Measurements from ENCODE around the gene ZBTB5. TPM values are rescaled to one million over a fixed set of nuclear protein-coding genes. Genes with fewer than 3 reads are reported as not detected.
"Not testable (repeated sequence)": the region's sequence is repeated elsewhere in the genome, so short reads cannot be mapped to it uniquely, and the experiment has no call there.

The ZBTB5 gene
- total RNA-seq, 1 experiment from 2014 or later = 31.3 TPM

- not testable (repeated sequence) for H3K9me3 ChIP-seq (ENCODE audit: low read length); H3K4me3 ChIP-seq (ENCODE audit: low read length); DNase-seq; H3K36me3 ChIP-seq (ENCODE audit: insufficient read depth, low read length); H3K27ac ChIP-seq (ENCODE audit: low read length); H3K9me2 ChIP-seq (replicated peaks; ENCODE audit: insufficient read depth, low read length); H2AFZ ChIP-seq (ENCODE audit: low read length); H4K20me1 ChIP-seq (ENCODE audit: insufficient read depth, low read depth, low read length); H3K9ac ChIP-seq (ENCODE audit: low read length); H3K4me2 ChIP-seq (ENCODE audit: low read depth, low read length, poor library complexity, severe bottlenecking); H3K27me3 ChIP-seq (ENCODE audit: low read length)
- Histone ChIP-seq H3K79me2 (ENCODE audit: low read length) (peaks cover 22% of the 10 kb centered on the region), H3K4me1 (ENCODE audit: low read length) (peaks cover 46% of the 10 kb centered on the region)
Measured at GRCh38 chr9:37467530-37467929, 2.3 kb upstream of the ZBTB5 start.

GRCh38 chr9:37466037-37466709 is 923 bp upstream of the ZBTB5 start:
- peak overlapping the region; percentile 69; the same call in 1 of the 2 replicates for H2AFZ ChIP-seq (ENCODE audit: low read length)
- H3K4me2 ChIP-seq (ENCODE audit: low read depth, low read length, poor library complexity, severe bottlenecking) = peak overlapping the region; percentile 91
- peaks cover 43% of the 10 kb centered on the region for H3K4me1 ChIP-seq (ENCODE audit: low read length)
- peak overlapping the region; percentile 77 for H3K4me3 ChIP-seq (ENCODE audit: low read length)
- no peaks in the 10 kb centered on the region for H3K9me2 ChIP-seq (replicated peaks; ENCODE audit: insufficient read depth, low read length)
- peak overlapping the region; percentile 84 for H3K9ac ChIP-seq (ENCODE audit: low read length)
- peaks cover 5% of the 10 kb centered on the region; the same call in 1 of the 2 replicates for H3K36me3 ChIP-seq (ENCODE audit: insufficient read depth, low read length)
- H3K9me3 ChIP-seq (ENCODE audit: low read length) = no peaks in the 10 kb centered on the region
- H3K79me2 ChIP-seq (ENCODE audit: low read length) = peaks cover 35% of the 10 kb centered on the region
- peak overlapping the region; percentile 80 for H3K27ac ChIP-seq (ENCODE audit: low read length)
- H4K20me1 ChIP-seq (ENCODE audit: insufficient read depth, low read depth, low read length) = no peaks in the 10 kb centered on the region
- no peak for DNase-seq
- no peaks in the 10 kb centered on the region for H3K27me3 ChIP-seq (ENCODE audit: low read length)

DNA sequence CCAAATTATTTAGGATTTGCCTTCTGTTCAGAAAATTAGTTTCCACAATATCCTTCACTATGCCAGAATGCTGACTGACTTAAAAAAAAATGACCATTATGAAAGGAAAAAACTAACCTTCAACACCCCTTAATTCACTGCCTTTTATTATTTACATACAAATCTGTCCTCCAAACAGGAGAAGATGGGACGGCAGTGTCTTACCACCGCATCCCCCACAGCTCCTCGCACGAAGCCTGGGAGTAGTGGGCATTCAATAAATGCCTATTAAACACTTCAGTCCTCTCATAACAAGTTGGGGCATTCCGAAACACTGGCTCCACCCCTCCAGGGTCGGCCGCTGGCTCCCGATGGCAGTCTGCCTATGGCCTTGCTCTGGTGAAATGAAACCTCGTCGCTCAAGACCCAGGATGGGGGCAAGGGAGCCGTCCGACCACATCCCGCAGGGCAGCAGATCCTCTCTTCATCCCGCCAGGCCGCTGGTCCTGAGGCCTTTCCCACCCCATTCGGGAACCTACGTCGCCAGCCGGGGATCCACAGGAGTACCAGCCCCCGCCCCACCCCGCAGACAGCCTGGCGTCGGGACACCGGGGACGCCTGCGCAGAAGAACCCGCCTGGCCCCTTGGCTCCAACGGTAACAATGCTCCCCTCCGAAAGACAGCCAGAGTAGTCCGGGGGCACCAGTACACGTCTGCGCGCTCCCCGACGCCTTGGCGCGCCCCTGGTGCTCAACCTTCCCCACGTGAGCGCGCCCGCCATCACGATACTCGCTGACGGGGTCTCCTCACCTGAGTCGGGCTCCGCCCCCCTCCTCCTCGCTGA is 613 bp downstream of the ZBTB5 start:
- peak overlapping the region; percentile 84 for H3K9ac ChIP-seq (ENCODE audit: low read length)
- DNase-seq = peak; percentile 85
- peak overlapping the region; percentile 75; the same call in 1 of the 2 replicates for H2AFZ ChIP-seq (ENCODE audit: low read length)
- H4K20me1 ChIP-seq (ENCODE audit: insufficient read depth, low read depth, low read length) = no peaks in the 10 kb centered on the region
- peaks cover 50% of the 10 kb centered on the region for H3K79me2 ChIP-seq (ENCODE audit: low read length)
- no peaks in the 10 kb centered on the region for H3K9me2 ChIP-seq (replicated peaks; ENCODE audit: insufficient read depth, low read length)
- peak overlapping the region; percentile 87 for H3K4me2 ChIP-seq (ENCODE audit: low read depth, low read length, poor library complexity, severe bottlenecking)
- peaks cover 5% of the 10 kb centered on the region; the same call in 1 of the 2 replicates for H3K36me3 ChIP-seq (ENCODE audit: insufficient read depth, low read length)
- H3K4me3 ChIP-seq (ENCODE audit: low read length) = peak overlapping the region; percentile 89
- H3K4me1 ChIP-seq (ENCODE audit: low read length) = peaks cover 40% of the 10 kb centered on the region
- H3K27ac ChIP-seq (ENCODE audit: low read length) = peak overlapping the region; percentile 84
- no peaks in the 10 kb centered on the region for H3K9me3 ChIP-seq (ENCODE audit: low read length)
- H3K27me3 ChIP-seq (ENCODE audit: low read length) = no peaks in the 10 kb centered on the region

- Histone ChIP-seq H3K27ac (ENCODE audit: low read length) (peak overlapping the region; percentile 84), H3K9ac (ENCODE audit: low read length) (peak overlapping the region; percentile 84), H3K9me2 (replicated peaks; ENCODE audit: insufficient read depth, low read length) (no peaks in the 10 kb centered on the region), H3K4me3 (ENCODE audit: low read length) (peak overlapping the region; percentile 89), H3K79me2 (ENCODE audit: low read length) (peaks cover 55% of the 10 kb centered on the region), H3K4me1 (ENCODE audit: low read length) (peaks cover 41% of the 10 kb centered on the region), H3K4me2 (ENCODE audit: low read depth, low read length, poor library complexity, severe bottlenecking) (peak overlapping the region; percentile 87), H2AFZ (ENCODE audit: low read length) (no peak overlapping the region), H3K36me3 (ENCODE audit: insufficient read depth, low read length) (peaks cover 5% of the 10 kb centered on the region; the same call in 1 of the 2 replicates), H3K9me3 (ENCODE audit: low read length) (no peaks in the 10 kb centered on the region), H3K27me3 (ENCODE audit: low read length) (no peaks in the 10 kb centered on the region), H4K20me1 (ENCODE audit: insufficient read depth, low read depth, low read length) (no peaks in the 10 kb centered on the region)
- DNase-seq = no peak
Measured at GRCh38 chr9:37464006-37464405, 1.2 kb downstream of the ZBTB5 start.

- Histone ChIP-seq H3K27ac (ENCODE audit: low read length) (peak overlapping the region; percentile 46), H4K20me1 (ENCODE audit: insufficient read depth, low read depth, low read length) (0 out of 2 replicates have a peak, but pooled peaks cover 5% of the 10 kb centered on the region), H3K27me3 (ENCODE audit: low read length) (no peaks in the 10 kb centered on the region), H2AFZ (ENCODE audit: low read length) (no peak overlapping the region), H3K4me3 (ENCODE audit: low read length) (no peak overlapping the region), H3K4me1 (ENCODE audit: low read length) (peaks cover 76% of the 10 kb centered on the region), H3K9me2 (replicated peaks; ENCODE audit: insufficient read depth, low read length) (no peaks in the 10 kb centered on the region), H3K9ac (ENCODE audit: low read length) (no peak overlapping the region), H3K9me3 (ENCODE audit: low read length) (no peaks in the 10 kb centered on the region), H3K4me2 (ENCODE audit: low read depth, low read length, poor library complexity, severe bottlenecking) (no peak overlapping the region), H3K36me3 (ENCODE audit: insufficient read depth, low read length) (peaks cover 8% of the 10 kb centered on the region; the same call in 1 of the 2 replicates), H3K79me2 (ENCODE audit: low read length) (peaks cover 98% of the 10 kb centered on the region)
- no peak for DNase-seq
Measured at GRCh38 chr9:37456817-37457216, 8.4 kb downstream of the ZBTB5 start.

DNA sequence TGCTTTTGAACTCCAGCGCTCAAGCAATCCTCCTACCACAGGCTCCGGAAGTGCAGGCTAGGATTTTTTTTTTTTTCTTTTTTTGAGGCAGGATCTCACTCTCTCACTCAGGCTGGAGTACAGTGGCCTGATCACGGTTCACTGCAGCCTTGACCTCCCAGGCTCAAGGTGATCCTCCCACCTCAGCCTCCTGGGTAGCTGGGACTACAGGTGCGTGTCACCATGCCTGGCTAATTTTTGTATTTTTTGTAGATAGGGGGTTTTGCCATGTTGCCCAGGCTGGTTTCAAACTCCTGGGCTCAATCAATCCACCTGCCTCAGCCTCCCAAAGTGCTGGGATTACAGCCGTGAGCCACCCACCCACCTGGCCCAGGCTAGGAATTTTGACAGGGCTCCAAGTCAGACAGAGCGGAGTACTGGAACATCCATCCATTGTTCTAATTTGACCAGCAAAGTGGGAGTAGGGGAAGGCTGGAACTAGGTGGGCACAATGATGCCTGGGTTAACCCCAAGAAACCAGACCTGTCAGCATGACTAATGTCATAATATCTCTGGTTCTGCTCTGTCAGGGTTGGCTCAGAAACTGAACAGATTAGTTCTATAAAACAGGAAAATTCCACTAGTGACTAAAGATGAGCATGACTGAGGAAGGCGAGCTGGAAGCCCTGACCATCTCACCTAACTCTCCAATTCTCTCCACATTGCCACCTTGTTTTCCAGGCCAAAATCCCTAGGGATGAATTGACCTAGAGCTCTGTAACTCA is 9.2 kb downstream of the ZBTB5 start:
- Histone ChIP-seq H4K20me1 (ENCODE audit: insufficient read depth, low read depth, low read length) (0 out of 2 replicates have a peak, but pooled peaks cover 5% of the 10 kb centered on the region), H3K4me1 (ENCODE audit: low read length) (peaks cover 81% of the 10 kb centered on the region), H3K79me2 (ENCODE audit: low read length) (peaks cover 97% of the 10 kb centered on the region), H3K36me3 (ENCODE audit: insufficient read depth, low read length) (0 out of 2 replicates have a peak, but pooled peaks cover 3% of the 10 kb centered on the region), H3K4me3 (ENCODE audit: low read length) (no peak overlapping the region), H3K27me3 (ENCODE audit: low read length) (no peaks in the 10 kb centered on the region), H3K9me2 (replicated peaks; ENCODE audit: insufficient read depth, low read length) (no peaks in the 10 kb centered on the region), H3K27ac (ENCODE audit: low read length) (peak overlapping the region; percentile 46), H3K4me2 (ENCODE audit: low read depth, low read length, poor library complexity, severe bottlenecking) (peak overlapping the region; percentile 32), H2AFZ (ENCODE audit: low read length) (no peak overlapping the region), H3K9me3 (ENCODE audit: low read length) (no peaks in the 10 kb centered on the region), H3K9ac (ENCODE audit: low read length) (peak overlapping the region; percentile 8; the same call in 1 of the 2 replicates)
- no peak for DNase-seq

DNA sequence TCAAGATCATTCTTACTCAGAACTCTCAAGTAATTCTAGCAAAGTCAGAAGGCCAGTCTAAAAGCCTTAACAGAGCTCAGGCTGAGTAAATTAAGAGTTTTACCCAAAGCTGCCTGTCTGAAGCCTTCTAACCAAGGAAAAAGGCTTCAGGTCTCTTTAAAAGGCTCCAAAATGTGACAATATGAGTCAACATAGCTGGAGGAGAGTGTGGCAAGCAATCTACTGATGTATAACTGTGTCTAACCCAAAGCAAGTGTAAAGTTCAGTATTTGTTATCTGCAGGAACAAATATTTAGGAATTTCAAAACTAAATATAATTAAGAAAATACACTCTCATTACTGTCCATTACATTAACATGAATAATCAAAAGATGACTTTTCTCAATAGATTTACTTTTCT is 11.0 kb downstream of the ZBTB5 start:
- H3K4me3 ChIP-seq (ENCODE audit: low read length) = no peak overlapping the region
- 0 out of 2 replicates have a peak, but pooled peaks cover 3% of the 10 kb centered on the region for H3K36me3 ChIP-seq (ENCODE audit: insufficient read depth, low read length)
- H3K79me2 ChIP-seq (ENCODE audit: low read length) = peaks cover 98% of the 10 kb centered on the region
- no peak overlapping the region for H2AFZ ChIP-seq (ENCODE audit: low read length)
- 0 out of 2 replicates have a peak, but pooled peaks cover 5% of the 10 kb centered on the region for H4K20me1 ChIP-seq (ENCODE audit: insufficient read depth, low read depth, low read length)
- H3K4me1 ChIP-seq (ENCODE audit: low read length) = peaks cover 97% of the 10 kb centered on the region
- H3K4me2 ChIP-seq (ENCODE audit: low read depth, low read length, poor library complexity, severe bottlenecking) = no peak overlapping the region
- no peak for DNase-seq
- H3K27ac ChIP-seq (ENCODE audit: low read length) = peak overlapping the region; percentile 83
- no peaks in the 10 kb centered on the region for H3K9me2 ChIP-seq (replicated peaks; ENCODE audit: insufficient read depth, low read length)
- no peak overlapping the region for H3K9ac ChIP-seq (ENCODE audit: low read length)
- H3K9me3 ChIP-seq (ENCODE audit: low read length) = no peaks in the 10 kb centered on the region
- H3K27me3 ChIP-seq (ENCODE audit: low read length) = no peaks in the 10 kb centered on the region

All from Karpas-422 (cell line).